ENCODE data around the gene USP6.

Gene USP6

DNA sequence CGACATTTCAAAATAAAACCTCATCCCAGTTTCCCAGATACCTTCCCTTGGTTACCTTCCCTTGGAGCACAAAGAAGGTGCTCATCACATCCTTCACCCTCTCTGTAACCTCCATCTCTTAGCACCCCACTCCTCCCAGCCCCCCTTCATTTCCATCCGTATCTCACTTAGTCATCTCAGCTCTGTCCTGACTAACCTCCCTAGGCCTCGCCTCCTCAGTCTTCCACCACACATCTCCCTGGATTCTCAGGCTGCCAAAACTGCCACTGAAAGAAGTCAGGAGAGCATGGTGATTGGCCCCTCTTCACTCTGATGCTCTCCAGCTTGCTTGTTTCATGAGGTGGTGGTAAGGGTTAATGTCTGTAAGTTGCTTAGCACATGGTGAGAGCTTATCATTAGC, 35.2 kb upstream of the USP6 start:
- TF ChIP-seq, protein P1, sequence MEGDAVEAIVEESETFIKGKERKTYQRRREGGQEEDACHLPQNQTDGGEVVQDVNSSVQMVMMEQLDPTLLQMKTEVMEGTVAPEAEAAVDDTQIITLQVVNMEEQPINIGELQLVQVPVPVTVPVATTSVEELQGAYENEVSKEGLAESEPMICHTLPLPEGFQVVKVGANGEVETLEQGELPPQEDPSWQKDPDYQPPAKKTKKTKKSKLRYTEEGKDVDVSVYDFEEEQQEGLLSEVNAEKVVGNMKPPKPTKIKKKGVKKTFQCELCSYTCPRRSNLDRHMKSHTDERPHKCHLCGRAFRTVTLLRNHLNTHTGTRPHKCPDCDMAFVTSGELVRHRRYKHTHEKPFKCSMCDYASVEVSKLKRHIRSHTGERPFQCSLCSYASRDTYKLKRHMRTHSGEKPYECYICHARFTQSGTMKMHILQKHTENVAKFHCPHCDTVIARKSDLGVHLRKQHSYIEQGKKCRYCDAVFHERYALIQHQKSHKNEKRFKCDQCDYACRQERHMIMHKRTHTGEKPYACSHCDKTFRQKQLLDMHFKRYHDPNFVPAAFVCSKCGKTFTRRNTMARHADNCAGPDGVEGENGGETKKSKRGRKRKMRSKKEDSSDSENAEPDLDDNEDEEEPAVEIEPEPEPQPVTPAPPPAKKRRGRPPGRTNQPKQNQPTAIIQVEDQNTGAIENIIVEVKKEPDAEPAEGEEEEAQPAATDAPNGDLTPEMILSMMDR (IDR thresholded peaks at IDR 0.05; ENCODE audit: insufficient read depth, low read depth, low read length, missing control alignments), result no peak
- H3K4me3 ChIP-seq (ENCODE audit: low read length), result no peak overlapping the region
- DNase-seq (ENCODE audit: low read depth), result no peak

DNA sequence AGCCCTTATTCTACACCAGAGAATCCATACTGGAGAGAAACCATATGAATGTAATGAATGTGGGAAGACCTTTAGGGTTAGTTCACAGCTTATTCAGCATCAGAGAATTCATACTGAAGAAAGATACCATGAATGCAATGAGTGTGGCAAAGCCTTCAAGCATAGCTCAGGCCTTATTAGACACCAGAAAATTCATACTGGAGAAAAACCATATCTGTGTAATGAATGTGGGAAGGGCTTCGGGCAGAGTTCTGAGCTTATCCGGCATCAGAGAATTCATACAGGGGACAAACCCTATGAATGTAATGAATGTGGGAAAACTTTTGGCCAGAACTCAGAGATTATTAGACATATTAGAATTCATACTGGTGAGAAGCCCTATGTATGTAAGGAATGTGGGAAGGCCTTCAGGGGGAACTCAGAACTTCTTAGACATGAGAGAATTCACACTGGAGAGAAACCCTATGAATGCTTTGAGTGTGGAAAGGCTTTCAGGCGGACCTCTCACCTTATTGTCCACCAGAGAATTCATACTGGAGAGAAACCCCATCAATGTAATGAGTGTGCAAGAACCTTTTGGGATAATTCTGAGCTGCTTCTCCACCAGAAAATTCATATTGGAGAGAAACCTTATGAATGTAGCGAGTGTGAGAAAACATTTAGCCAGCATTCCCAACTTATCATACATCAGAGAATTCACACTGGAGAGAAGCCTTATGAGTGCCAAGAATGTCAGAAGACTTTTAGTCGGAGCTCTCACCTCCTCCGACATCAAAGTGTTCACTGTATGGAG, 23.4 kb upstream of the USP6 start:
- H3K4me3 ChIP-seq (ENCODE audit: low read length), result no peak overlapping the region
- TF ChIP-seq, protein P1 (IDR thresholded peaks at IDR 0.05; ENCODE audit: insufficient read depth, low read depth, low read length, missing control alignments), result no peak

DNA sequence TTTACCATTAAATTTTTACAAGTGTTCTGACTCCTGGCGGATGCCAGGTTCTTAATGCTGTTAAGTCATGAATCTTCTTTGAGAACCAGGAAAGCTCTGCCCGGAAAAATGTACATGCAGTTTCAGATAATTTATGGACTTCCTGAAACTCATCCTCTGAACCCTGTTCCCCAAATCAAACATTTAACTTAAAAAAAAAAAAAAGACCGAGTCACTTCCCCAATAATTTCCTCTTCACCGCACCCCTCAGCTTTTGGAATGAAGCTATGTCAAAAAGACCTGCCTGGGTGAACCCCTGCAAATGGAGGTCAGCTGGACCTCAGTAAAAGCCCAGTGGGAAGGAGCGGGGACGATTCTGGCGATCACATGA, 19.1 kb upstream of the USP6 start:
- TF ChIP-seq, protein P1 (IDR thresholded peaks at IDR 0.05; ENCODE audit: insufficient read depth, low read depth, low read length, missing control alignments), result no peak
- DNase-seq (ENCODE audit: low read depth), result no peak
- H3K4me3 ChIP-seq (ENCODE audit: low read length), result no peak overlapping the region

More for the DNA sequence above, 23.4 kb upstream of the USP6 start:
- DNase-seq (ENCODE audit: low read depth), result no peak

DNA sequence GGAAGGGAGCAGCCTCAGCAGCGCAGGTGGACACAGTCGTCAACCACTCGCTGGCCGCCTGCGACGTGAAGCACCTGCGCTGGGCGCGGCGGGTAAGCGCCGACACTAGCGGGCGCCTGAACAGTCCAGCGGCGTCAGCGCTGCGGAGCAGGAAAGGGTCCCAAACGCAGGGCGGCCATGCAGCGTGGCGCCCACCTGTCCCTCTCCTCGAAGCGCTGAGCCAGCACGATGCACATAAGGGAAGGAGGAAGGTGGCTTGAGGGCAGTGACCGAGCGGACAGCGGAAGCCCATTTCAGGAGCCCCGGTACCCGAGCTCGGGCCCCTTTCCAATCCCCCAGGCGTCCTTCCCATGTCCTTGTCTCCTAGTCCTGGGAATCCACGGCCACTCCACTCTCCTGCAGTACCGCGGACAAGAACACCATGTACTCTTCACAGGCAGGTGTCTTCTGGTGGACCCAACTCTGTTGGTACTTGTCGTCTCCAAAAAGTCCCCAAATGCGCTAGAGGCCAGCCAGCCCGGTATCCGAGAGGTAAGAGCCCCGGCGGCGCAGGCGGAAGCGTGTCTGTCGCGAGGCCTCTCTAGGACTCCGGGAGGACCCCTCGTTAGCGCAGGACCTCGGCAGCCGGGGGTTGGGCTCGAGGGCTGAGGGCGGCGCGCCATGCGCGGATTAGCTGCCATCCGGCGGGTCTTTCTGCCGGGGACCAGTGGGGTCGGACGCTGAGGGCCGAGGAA, 18.6 kb upstream of the USP6 start:
- DNase-seq (ENCODE audit: low read depth), result no peak
- H3K4me3 ChIP-seq (ENCODE audit: low read length), result no peak overlapping the region
- TF ChIP-seq, protein P1 (IDR thresholded peaks at IDR 0.05; ENCODE audit: insufficient read depth, low read depth, low read length, missing control alignments), result no peak

DNA sequence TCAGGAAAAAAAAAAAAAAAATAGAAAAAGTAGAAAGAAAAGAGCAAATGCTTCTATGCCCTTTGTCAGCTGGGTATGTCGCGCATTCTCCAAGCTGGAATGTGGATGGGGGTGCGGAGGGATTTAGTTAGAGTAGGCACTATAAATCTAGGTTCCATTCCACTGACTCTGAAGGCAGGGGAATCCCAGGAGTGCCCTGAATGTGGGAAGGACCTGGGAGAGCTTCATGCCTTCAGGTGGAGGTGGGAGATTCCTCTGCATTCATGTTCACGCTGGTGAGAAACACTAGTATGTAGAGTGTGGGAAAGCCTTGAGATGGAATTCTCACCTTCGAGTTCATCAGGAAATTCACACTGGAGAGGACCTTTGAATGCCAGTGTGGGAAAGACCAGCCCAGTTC, 16.6 kb upstream of the USP6 start:
- TF ChIP-seq, protein P1 (IDR thresholded peaks at IDR 0.05; ENCODE audit: insufficient read depth, low read depth, low read length, missing control alignments), result no peak
- no peak for DNase-seq (ENCODE audit: low read depth)
- no peak overlapping the region for H3K4me3 ChIP-seq (ENCODE audit: low read length)

DNA sequence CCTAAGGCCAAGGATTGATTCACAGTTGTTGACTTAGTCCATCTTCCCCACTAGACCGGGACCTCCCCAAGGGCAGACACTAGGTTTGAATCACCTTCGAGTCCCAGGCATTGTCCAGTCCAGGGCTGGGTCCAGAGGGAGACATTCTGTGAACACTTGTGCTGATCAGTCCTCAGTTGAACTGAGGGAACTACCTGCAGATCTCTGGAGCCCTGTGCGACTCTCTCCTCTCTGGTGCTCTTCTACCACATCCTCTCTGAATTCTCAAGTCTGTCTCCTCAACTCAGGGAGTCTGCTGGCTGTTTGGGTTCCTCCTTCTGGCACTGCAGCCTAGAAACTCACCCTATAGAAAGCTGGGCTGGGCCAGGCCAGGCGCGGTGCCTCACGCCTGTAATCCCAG, 15.0 kb upstream of the USP6 start:
- no peak overlapping the region for H3K4me3 ChIP-seq (ENCODE audit: low read length)
- TF ChIP-seq, protein P1 (IDR thresholded peaks at IDR 0.05; ENCODE audit: insufficient read depth, low read depth, low read length, missing control alignments), result no peak
- DNase-seq (ENCODE audit: low read depth), result no peak

All from epithelial cell of esophagus (primary cell).